Left colon (tissue), 2 donors: ENCODE results near the gene DCAF4. TPM values are rescaled to one million over a fixed set of nuclear protein-coding genes. Genes with fewer than 3 reads are reported as not detected.
A peak's percentile ranks its signal among the peaks of the same experiment; 100 is the strongest.
"Not testable (repeated sequence)": the region's sequence is repeated elsewhere in the genome, so short reads cannot be mapped to it uniquely, and the experiment has no call there.

Experiments
- ATAC-seq: fragments of 200-7000 bp; cut with Tn5 transposase; one replicate; pipeline ENCODE4 v1.9.1; 2020; ENCODE audit warnings: mild to moderate bottlenecking, moderate library complexity
- DNase-seq, 2 donors: peaks; one replicate each; pipeline ENCODE4 v3.0.0-alpha.2; 2020
- intact Hi-C, 2 donors: fragments of 100-400 bp; cut with DNase I in 1 of 2; cut with micrococcal nuclease in 1 of 2; formaldehyde crosslinking; loops; one replicate each; pipeline versions ENCODE4 v1.11.2 to v1.14.0; 2022; cut with DNase I, micrococcal nuclease
- total RNA-seq, 2 donors: library from RNA; stranded (reverse); fragmentation: NEBNext Ultra II Directional; extraction: Animal tissue kit (Norgen Biotek cat#: 25700); gene quantifications; one replicate each; pipeline ENCODE4 v1.2.1, GENCODE V29; 2021
- donor health status: DM: no; HTN: no; CAD: no.
- donor health status: DM: yes; HTN: yes; CAD: no.

The DCAF4 gene
- total RNA-seq, 2 donors from 2014 or later: 19.6 to 21.4 TPM

GRCh38 chr14:72999316-72999715 lies 73.1 kb downstream of the DCAF4 start:
- ATAC-seq (no peak), DNase-seq (no peak)
- intact Hi-C loops: no loop called here

GRCh38 chr14:73000073-73000472 lies 73.8 kb downstream of the DCAF4 start:
- ATAC-seq: no peak
- intact Hi-C loops: no loop called here
- DNase-seq: no peak

- no peak for ATAC-seq
- DNase-seq: no peak
- intact Hi-C loops: no loop called here
Measured at GRCh38 chr14:73003681-73004080, 77.4 kb downstream of the DCAF4 start.

- ATAC-seq, DNase-seq, intact Hi-C loops: not testable (repeated sequence)
Measured at GRCh38 chr14:73004641-73005040, 78.4 kb downstream of the DCAF4 start.

- DNase-seq: no peak
- ATAC-seq: peak; percentile 22
- intact Hi-C loops: no loop called here
Measured at GRCh38 chr14:73007835-73008234, 81.6 kb downstream of the DCAF4 start.

- intact Hi-C loops: no loop called here
- ATAC-seq (no peak), DNase-seq (no peak)
Measured at GRCh38 chr14:73008501-73008900, 82.2 kb downstream of the DCAF4 start.

Other genes starting within 250 kb of the DCAF4 start
- 10 to 100 TPM in 1 of 2 donors, 1 to 10 TPM in 1; 9.7 to 11.2 TPM for gene DPF3, start 32.4 kb upstream of the DCAF4 start, total RNA-seq
- gene ZFYVE1, start 100.6 kb downstream of the DCAF4 start, total RNA-seq: 10 to 100 TPM; 13.4 to 19.9 TPM
- gene RBM25, start 132.1 kb downstream of the DCAF4 start, total RNA-seq: 10 to 100 TPM; 50.6 to 65.8 TPM
- gene PSEN1, start 210.0 kb downstream of the DCAF4 start, total RNA-seq: 100 to 1,000 TPM; 100 to 132 TPM